Tibial artery (tissue), 4 donors: ENCODE data around the gene HSPA1A.

ENCODE experiments used
- DNase-seq, 2 donors: peaks; one replicate each; pipeline ENCODE4 v3.0.0-alpha.2; 2019
- H3K27ac ChIP-seq, 2 donors: fragments of 200-600 bp; sonication (generic) in 1 of 2; 1 replicate in 1 of 2; 2 replicates in 1 of 2; pipeline ENCODE4 v1.5.1; 2018 to 2019; ENCODE audit warnings: mild to moderate bottlenecking in 1 of 2
- H3K27me3 ChIP-seq, 2 donors: fragments of 200-600 bp; sonication (generic) in 1 of 2; one replicate each; pipeline versions ENCODE4 v1.5.1 to v1.6.0; 2016 to 2019
- H3K36me3 ChIP-seq, 3 donors: fragments of 200-600 bp; sonication (generic) in 2 of 3; one replicate each; pipeline ENCODE4 v1.5.1; 2016 to 2019; ENCODE audit warnings: mild to moderate bottlenecking in 2 of 3
- H3K4me1 ChIP-seq, 4 donors: fragments of 200-600 bp; sonication (generic) in 2 of 4; 1 replicate in 3 of 4; 2 replicates in 1 of 4; pipeline ENCODE4 v1.5.1; 2016 to 2019
- H3K4me3 ChIP-seq, 2 donors: fragments of 200-600 bp; sonication (generic) in 1 of 2; 1 replicate in 1 of 2; 2 replicates in 1 of 2; pipeline ENCODE4 v1.5.1; 2018 to 2019; ENCODE audit warnings: mild to moderate bottlenecking in 2 of 2
- H3K9me3 ChIP-seq, 3 donors: fragments of 200-600 bp; sonication (generic) in 1 of 3; one replicate each; pipeline ENCODE4 v1.5.1; 2016 to 2019
- intact Hi-C: fragments of 100-400 bp; cut with DNase I; formaldehyde crosslinking; loops from one replicate; pipeline ENCODE4 v1.15.0; 2023; ENCODE audit warnings: low total_unique reads
- TF ChIP-seq, protein P1 (sequence below), 2 experiments: fragments of 200-600 bp in 1 of 2; fragments of 450-650 bp in 1 of 2; IDR thresholded peaks; one replicate each; pipeline ENCODE4 v1.5.1; 2017 to 2019; ENCODE audit warnings: antibody characterized with exemption in 2 of 2, mild to moderate bottlenecking in 1 of 2, moderate library complexity in 1 of 2

HSPA1A gene

DNA sequence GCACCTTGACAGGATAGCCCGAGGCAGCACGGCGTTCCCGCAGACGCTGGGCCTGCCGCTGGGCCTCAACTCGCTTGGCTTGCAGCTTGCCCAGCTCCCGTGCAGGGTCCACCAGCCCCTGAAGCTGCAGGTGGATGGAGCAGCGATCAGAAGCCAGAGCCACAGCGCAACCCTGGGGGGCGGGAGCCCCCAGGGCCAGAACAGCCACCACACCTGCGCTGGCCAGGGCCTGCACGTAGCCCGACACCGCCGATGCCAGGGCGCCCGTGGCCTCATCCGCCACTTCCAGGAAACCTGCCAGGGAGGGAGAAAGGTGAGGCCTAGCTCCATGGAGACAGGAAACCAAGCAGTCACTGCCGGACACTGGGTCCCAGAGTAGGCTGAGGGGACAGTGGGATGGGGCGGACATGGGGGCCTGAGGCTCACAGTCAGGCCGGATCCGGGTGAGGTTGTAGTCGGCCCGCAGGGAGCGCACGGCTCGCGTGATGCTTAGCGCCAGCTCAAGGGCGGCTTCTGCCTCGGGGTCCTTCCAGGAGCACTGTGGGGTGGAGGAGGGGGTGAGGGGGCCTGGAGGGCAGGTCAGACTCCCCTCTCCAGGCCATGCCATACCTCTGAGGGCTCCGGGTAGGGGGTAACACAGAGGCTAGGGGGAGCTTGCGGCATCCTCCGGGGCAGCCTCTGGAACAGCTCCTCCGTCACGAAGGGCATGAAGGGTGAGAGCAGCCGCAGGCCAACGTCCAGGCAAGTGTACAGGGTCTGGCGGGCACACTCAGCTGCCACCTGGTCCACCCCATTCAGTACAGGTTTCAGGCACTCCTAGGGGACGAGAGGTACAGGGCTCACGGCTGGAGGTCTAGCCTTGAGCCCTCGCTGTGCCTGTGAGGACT, 36.1 kb upstream of the HSPA1A start:
- H3K9me3 ChIP-seq = no peaks in the 10 kb centered on the region
- H3K27ac ChIP-seq = no peak overlapping the region
- peaks cover 0 to 12% (median 8%) of the 10 kb centered on the region in 4 donors for H3K4me1 ChIP-seq
- no peak for DNase-seq
- no peak overlapping the region for H3K4me3 ChIP-seq
- H3K36me3 ChIP-seq = peaks cover 38 to 64% (median 62%) of the 10 kb centered on the region in 3 donors
- TF ChIP-seq, protein P1, sequence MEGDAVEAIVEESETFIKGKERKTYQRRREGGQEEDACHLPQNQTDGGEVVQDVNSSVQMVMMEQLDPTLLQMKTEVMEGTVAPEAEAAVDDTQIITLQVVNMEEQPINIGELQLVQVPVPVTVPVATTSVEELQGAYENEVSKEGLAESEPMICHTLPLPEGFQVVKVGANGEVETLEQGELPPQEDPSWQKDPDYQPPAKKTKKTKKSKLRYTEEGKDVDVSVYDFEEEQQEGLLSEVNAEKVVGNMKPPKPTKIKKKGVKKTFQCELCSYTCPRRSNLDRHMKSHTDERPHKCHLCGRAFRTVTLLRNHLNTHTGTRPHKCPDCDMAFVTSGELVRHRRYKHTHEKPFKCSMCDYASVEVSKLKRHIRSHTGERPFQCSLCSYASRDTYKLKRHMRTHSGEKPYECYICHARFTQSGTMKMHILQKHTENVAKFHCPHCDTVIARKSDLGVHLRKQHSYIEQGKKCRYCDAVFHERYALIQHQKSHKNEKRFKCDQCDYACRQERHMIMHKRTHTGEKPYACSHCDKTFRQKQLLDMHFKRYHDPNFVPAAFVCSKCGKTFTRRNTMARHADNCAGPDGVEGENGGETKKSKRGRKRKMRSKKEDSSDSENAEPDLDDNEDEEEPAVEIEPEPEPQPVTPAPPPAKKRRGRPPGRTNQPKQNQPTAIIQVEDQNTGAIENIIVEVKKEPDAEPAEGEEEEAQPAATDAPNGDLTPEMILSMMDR (IDR thresholded peaks at IDR 0.05) = no peak
- intact Hi-C loops = no loop called here
- no peaks in the 10 kb centered on the region for H3K27me3 ChIP-seq

DNA sequence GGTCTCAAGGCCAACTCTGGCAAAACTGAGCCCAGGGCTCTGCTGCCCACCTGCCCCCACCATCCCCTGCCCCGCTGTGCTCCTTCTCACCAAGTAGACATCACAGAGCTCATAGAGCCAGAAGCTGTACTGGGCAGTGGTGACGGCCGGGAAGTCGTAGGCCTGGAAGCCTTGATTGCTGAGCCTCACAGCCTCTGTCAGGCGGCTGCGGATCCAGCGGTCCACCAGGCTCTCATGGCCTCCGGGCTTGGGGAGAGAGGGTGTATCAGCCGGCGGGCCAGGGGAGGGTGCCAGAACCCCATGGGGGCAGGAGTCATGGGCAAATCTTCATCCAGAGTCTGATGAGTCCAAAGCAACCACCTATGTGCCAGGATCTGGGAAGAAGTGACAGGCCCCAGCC, 35.4 kb upstream of the HSPA1A start:
- TF ChIP-seq, protein P1 (IDR thresholded peaks at IDR 0.05) = no peak
- H3K4me1 ChIP-seq = peaks cover 0 to 12% (median 8%) of the 10 kb centered on the region in 4 donors
- no peak overlapping the region for H3K27ac ChIP-seq
- no peaks in the 10 kb centered on the region for H3K27me3 ChIP-seq
- no peak for DNase-seq
- intact Hi-C loops = no loop called here
- H3K9me3 ChIP-seq = no peaks in the 10 kb centered on the region
- H3K36me3 ChIP-seq = peaks cover 44 to 70% (median 69%) of the 10 kb centered on the region in 3 donors
- no peak overlapping the region for H3K4me3 ChIP-seq

DNA sequence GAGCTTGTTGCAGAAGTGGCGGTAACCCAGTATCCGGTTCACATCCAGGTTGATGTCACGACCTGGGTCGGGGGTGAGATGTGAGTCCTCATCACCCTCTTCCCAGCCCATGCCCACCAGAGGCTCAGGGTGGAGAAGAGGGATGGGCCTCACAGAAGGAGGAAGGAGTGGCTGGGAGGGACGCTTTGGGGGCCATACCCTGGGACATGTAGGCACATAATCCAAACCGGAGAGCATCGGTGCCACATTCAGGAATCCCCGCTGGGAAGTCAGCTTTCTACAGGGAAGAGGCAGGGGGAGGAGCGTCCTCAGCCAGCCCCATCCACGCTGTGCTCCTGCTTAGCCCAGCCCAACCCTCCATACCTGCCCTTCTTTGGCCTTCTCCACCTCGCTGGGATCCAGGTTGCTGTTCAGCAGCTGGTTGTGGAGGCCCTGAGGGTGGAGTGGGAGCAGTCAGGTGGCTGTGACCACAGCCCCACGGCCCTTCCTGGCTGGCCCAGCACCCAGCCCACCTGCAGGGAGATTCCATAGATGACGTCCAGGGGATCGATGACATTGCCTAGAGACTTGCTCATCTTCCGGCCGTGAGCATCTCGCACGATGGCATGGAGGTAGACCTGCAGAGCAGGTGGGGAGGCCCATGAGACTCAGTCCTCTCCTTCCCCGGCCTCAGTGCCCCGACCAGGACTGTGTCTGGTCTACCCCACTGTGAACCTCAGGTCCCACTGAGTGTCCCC, 34.7 kb upstream of the HSPA1A start:
- TF ChIP-seq, protein P1 (IDR thresholded peaks at IDR 0.05) = no peak
- intact Hi-C loops = no loop called here
- no peaks in the 10 kb centered on the region for H3K27me3 ChIP-seq
- peaks cover 0 to 12% (median 8%) of the 10 kb centered on the region in 4 donors for H3K4me1 ChIP-seq
- H3K4me3 ChIP-seq = no peak overlapping the region
- H3K27ac ChIP-seq = no peak overlapping the region
- no peaks in the 10 kb centered on the region for H3K9me3 ChIP-seq
- DNase-seq = no peak
- peaks cover 52 to 78% (median 77%) of the 10 kb centered on the region in 3 donors for H3K36me3 ChIP-seq

DNA sequence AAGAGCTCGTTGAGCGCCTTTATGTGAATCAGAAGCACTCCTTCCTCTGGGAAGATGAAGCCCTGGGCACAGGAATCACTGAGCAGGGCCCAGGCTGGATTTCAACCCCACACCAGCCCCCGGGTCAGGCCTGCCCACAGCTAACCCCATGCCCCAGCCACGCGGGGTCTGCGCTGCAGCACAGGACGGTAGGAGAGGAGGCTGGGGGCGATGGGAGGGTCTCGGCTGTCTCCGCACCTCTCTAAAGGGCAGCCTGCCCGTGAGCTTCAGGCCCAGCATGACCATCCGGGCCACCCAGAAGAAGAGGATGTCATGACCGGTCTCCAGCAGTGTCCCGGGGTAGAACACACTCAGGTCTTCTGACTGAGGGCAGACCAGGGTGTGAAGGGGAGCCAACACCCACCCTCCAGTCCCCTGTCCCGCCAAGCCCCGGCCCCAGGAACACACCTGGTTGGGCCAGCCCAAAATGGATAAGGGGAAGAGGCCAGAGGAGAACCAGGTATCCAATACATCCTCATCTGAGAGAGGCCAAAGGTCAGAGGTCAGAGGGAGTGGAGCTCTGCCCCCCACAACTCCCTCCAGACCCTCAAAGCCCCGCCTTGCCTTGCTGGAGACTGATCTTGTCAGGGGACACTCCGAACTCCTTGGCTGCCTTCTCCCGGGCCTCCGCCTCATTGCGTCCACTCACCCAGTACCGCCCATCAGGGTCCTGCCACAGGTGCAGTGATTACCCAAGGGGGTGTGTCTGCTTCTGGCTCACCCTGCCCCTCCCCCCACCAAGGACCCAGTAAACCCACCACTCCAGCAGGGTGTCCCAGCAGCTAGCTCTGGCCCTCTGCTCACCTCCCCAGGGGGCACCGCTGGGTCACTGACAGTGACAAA, 33.9 kb upstream of the HSPA1A start:
- intact Hi-C loops = no loop called here
- no peak overlapping the region for H3K27ac ChIP-seq
- DNase-seq = no peak
- TF ChIP-seq, protein P1 (IDR thresholded peaks at IDR 0.05) = no peak
- peaks cover 52 to 80% (median 79%) of the 10 kb centered on the region in 3 donors for H3K36me3 ChIP-seq
- no peak overlapping the region for H3K4me3 ChIP-seq
- no peaks in the 10 kb centered on the region for H3K27me3 ChIP-seq
- peaks cover 0 to 11% (median 8%) of the 10 kb centered on the region in 4 donors for H3K4me1 ChIP-seq
- no peaks in the 10 kb centered on the region for H3K9me3 ChIP-seq
